H9 (cell line): ENCODE results near the gene ACER3. TPM values are rescaled to one million over a fixed set of nuclear protein-coding genes. Genes with fewer than 3 reads are reported as not detected.

Experiments
- DNase-seq: peaks from one replicate; pipeline ENCODE4 v3.0.0-alpha.2; 2017
- H2AFZ ChIP-seq: one replicate; pipeline ENCODE4 v1.6.1; 2013; ENCODE audit warnings: mild to moderate bottlenecking, low read length, control low read depth, moderate library complexity
- H2AK5ac ChIP-seq: 2 replicates; pipeline ENCODE4 v1.6.1; 2013; ENCODE audit warnings: low read length, control low read depth, mixed read lengths; ENCODE audit not compliant: insufficient read length
- H2BK120ac ChIP-seq: one replicate; pipeline ENCODE4 v1.6.1; 2013; ENCODE audit warnings: low read depth, mild to moderate bottlenecking, low read length, control low read depth, inconsistent platforms; ENCODE audit not compliant: poor library complexity, severe bottlenecking
- H2BK12ac ChIP-seq: 2 replicates; pipeline ENCODE4 v1.6.1; 2013; ENCODE audit warnings: low read length, control low read depth, mixed read lengths, low read depth; ENCODE audit not compliant: insufficient read length
- H2BK15ac ChIP-seq: 2 replicates; pipeline ENCODE4 v1.6.1; 2013; ENCODE audit warnings: low read depth, low read length, control low read depth
- H2BK20ac ChIP-seq: one replicate; pipeline ENCODE4 v1.6.1; 2013; ENCODE audit warnings: low read depth, mild to moderate bottlenecking, low read length, control low read depth, inconsistent platforms; ENCODE audit not compliant: poor library complexity, severe bottlenecking
- H2BK5ac ChIP-seq: 2 replicates; pipeline ENCODE4 v1.6.1; 2013; ENCODE audit warnings: low read length, control low read depth, mixed read lengths; ENCODE audit not compliant: insufficient read length
- H3K14ac ChIP-seq: 2 replicates; pipeline ENCODE4 v1.6.1; 2013; ENCODE audit warnings: low read length, control low read depth; ENCODE audit not compliant: insufficient read depth
- H3K18ac ChIP-seq: 2 replicates; pipeline ENCODE4 v1.6.1; 2013; ENCODE audit warnings: low read depth, mild to moderate bottlenecking, mixed read lengths, low read length, control low read depth; ENCODE audit not compliant: insufficient read length
- H3K23ac ChIP-seq: 2 replicates; pipeline ENCODE4 v1.6.1; 2013; ENCODE audit warnings: low read length, control low read depth, mixed read lengths, low read depth; ENCODE audit not compliant: insufficient read length
- H3K23me2 ChIP-seq: 2 replicates; pipeline ENCODE4 v1.6.1; 2013; ENCODE audit warnings: low read depth, mild to moderate bottlenecking, mixed read lengths, low read length, control low read depth; ENCODE audit not compliant: insufficient read length, poor library complexity, severe bottlenecking
- H3K27ac ChIP-seq: 2 replicates; pipeline ENCODE4 v1.5.1; 2013; ENCODE audit warnings: low read length, control low read depth, mixed read lengths, low read depth; ENCODE audit not compliant: insufficient read length
- H3K27me3 ChIP-seq: 2 replicates; pipeline ENCODE4 v1.6.1; 2013; ENCODE audit warnings: low read length, control low read depth, inconsistent platforms; ENCODE audit not compliant: insufficient read depth
- H3K4ac ChIP-seq: 2 replicates; pipeline ENCODE4 v1.6.1; 2013; ENCODE audit warnings: low read depth, mild to moderate bottlenecking, control low read depth, inconsistent platforms, low read length, moderate library complexity
- H3K4me1 ChIP-seq: 2 replicates; pipeline ENCODE4 v1.6.1; 2013; ENCODE audit warnings: low read length, control low read depth, inconsistent platforms; ENCODE audit not compliant: insufficient read depth
- H3K4me2 ChIP-seq: 2 replicates; pipeline ENCODE4 v1.6.1; 2013; ENCODE audit warnings: low read length, control low read depth, mixed read lengths; ENCODE audit not compliant: insufficient read length, insufficient read depth
- H3K56ac ChIP-seq: 2 replicates; pipeline ENCODE4 v1.6.1; 2013; ENCODE audit warnings: low read depth, mild to moderate bottlenecking, mixed read lengths, low read length, control low read depth; ENCODE audit not compliant: insufficient read length
- H3K79me1 ChIP-seq: 2 replicates; pipeline ENCODE4 v1.6.1; 2013; ENCODE audit warnings: low read depth, mild to moderate bottlenecking, moderate library complexity, low read length, control low read depth, inconsistent platforms; ENCODE audit not compliant: insufficient read depth, poor library complexity, severe bottlenecking
- H3K79me2 ChIP-seq: 2 replicates; pipeline ENCODE4 v1.6.1; 2013; ENCODE audit warnings: low read length, control low read depth, inconsistent platforms; ENCODE audit not compliant: insufficient read depth
- H3K9ac ChIP-seq: 2 replicates; pipeline ENCODE4 v1.6.1; 2013; ENCODE audit warnings: low read length, control low read depth, mixed read lengths; ENCODE audit not compliant: insufficient read length; ENCODE audit errors: extremely low read depth
- H3K9me3 ChIP-seq: one replicate; pipeline ENCODE4 v1.6.1; 2013; ENCODE audit warnings: low read depth, low read length, inconsistent platforms; ENCODE audit not compliant: control insufficient read depth
- H3T11ph ChIP-seq: one replicate; pipeline ENCODE4 v1.6.1; 2013; ENCODE audit warnings: mild to moderate bottlenecking, low read length, control low read depth, inconsistent platforms
- H4K20me1 ChIP-seq: one replicate; pipeline ENCODE4 v1.6.1; 2013; ENCODE audit not compliant: control insufficient read depth, insufficient read length, insufficient read depth
- H4K5ac ChIP-seq: 2 replicates; pipeline ENCODE4 v1.6.1; 2013; ENCODE audit warnings: low read depth, mild to moderate bottlenecking, mixed read lengths, low read length, control low read depth; ENCODE audit not compliant: insufficient read length
- H4K8ac ChIP-seq: replicated peaks from 2 replicates; pipeline ENCODE4 v1.6.1; 2013; ENCODE audit warnings: low read length, control low read depth, mixed read lengths, low read depth; ENCODE audit not compliant: insufficient read length
- H4K91ac ChIP-seq: 2 replicates; pipeline ENCODE4 v1.6.1; 2013; ENCODE audit warnings: low read depth, mild to moderate bottlenecking, moderate library complexity, mixed read lengths, low read length, control low read depth; ENCODE audit not compliant: insufficient read length
- H3K27ac Mint-ChIP-seq, 3 experiments: 2 replicates in 2 of 3; 3 replicates in 1 of 3; pipeline ENCODE4 v1.8.0; 2020 to 2021; ENCODE audit warnings: mixed read lengths in 3 of 3, mild to moderate bottlenecking in 1 of 3, moderate library complexity in 1 of 3
- H3K27me3 Mint-ChIP-seq: 2 replicates; pipeline ENCODE4 v1.8.0; 2021; ENCODE audit warnings: low read depth, mild to moderate bottlenecking, moderate library complexity, mixed read lengths
- H3K36me3 Mint-ChIP-seq, 3 experiments: 2 replicates in 2 of 3; 3 replicates in 1 of 3; pipeline ENCODE4 v1.8.0; 2020 to 2021; ENCODE audit warnings: low read depth in 3 of 3, mixed read lengths in 3 of 3; ENCODE audit not compliant: insufficient read depth in 1 of 3
- H3K4me1 Mint-ChIP-seq, 2 experiments: 2 replicates each; pipeline ENCODE4 v1.8.0; 2020; ENCODE audit warnings: mixed read lengths in 2 of 2
- H3K4me3 Mint-ChIP-seq, 2 experiments: 2 replicates in 1 of 2; 3 replicates in 1 of 2; pipeline ENCODE4 v1.8.0; 2020 to 2021; ENCODE audit warnings: mild to moderate bottlenecking in 2 of 2, mixed read lengths in 2 of 2, moderate library complexity in 1 of 2
- H3K9me3 Mint-ChIP-seq, 2 experiments: 2 replicates in 1 of 2; 3 replicates in 1 of 2; pipeline ENCODE4 v1.8.0; 2020; ENCODE audit warnings: mild to moderate bottlenecking in 2 of 2, mixed read lengths in 2 of 2, moderate library complexity in 1 of 2
- CTCF ChIP-seq: fragments of 200-600 bp; sonication (generic); conservative IDR thresholded peaks from 3 replicates; pipeline ENCODE4 v1.8.0; 2021; ENCODE audit warnings: antibody characterized with exemption, mild to moderate bottlenecking
- WGBS: extraction: QIAGEN DNeasy Blood & Tissue Kit; methylation state at CpG from one replicate; pipeline ENCODE4 v1.1.7; 2013; ENCODE audit warnings: missing lambda C conversion rate, low lambda C conversion rate, mixed read lengths; ENCODE audit not compliant: insufficient read length; ENCODE audit errors: extremely low coverage; 5-methylcytosine and 5-hydroxymethylcytosine counted together
- total RNA-seq: library from RNA; stranded (reverse); gene quantifications from 2 replicates; pipeline ENCODE4 v1.2.1, GENCODE V29; 2021

Gene ACER3
- total RNA-seq, 1 experiment from 2014 or later = 14.7 TPM

GRCh38 chr11:76823481-76824028, 37.2 kb upstream of the ACER3 start:
- H3K9ac ChIP-seq = no peak overlapping the region
- H3K79me2 ChIP-seq = no peaks in the 10 kb centered on the region
- Mint-ChIP-seq H3K4me1 (peaks cover 21 to 22% of the 10 kb centered on the region in 2 experiments), H3K4me3 (no peak overlapping the region), H3K36me3 (peaks cover 9 to 29% (median 18%) of the 10 kb centered on the region in 3 experiments; a peak in 6 of 7 replicates), H3K9me3 (peaks cover 33 to 37% of the 10 kb centered on the region in 2 experiments), H3K27me3 (peaks cover 3% of the 10 kb centered on the region), H3K27ac (peak overlapping the region in 2 of 3 experiments; percentile 70 to 81; a peak in 3 of 7 replicates)
- no peak overlapping the region for H3T11ph ChIP-seq
- H3K4me1 ChIP-seq = 0 out of 2 replicates have a peak, but pooled peaks cover 3% of the 10 kb centered on the region
- no peak overlapping the region for H4K8ac ChIP-seq
- H4K5ac ChIP-seq = no peak overlapping the region
- no peak overlapping the region for H3K56ac ChIP-seq
- whole genome bisulfite sequencing = no CpG with 5 or more reads among the region's 9 CpGs
- no peak overlapping the region for H2BK120ac ChIP-seq
- H3K27ac ChIP-seq = no peak overlapping the region
- H2AFZ ChIP-seq = no peak overlapping the region
- peak; percentile 43 for DNase-seq
- no peaks in the 10 kb centered on the region for H3K27me3 ChIP-seq
- no peaks in the 10 kb centered on the region for H4K20me1 ChIP-seq
- no peak overlapping the region for H2AK5ac ChIP-seq
- H3K18ac ChIP-seq = no peak overlapping the region
- H2BK12ac ChIP-seq = no peak overlapping the region
- TF ChIP-seq CTCF = no peak
- no peak overlapping the region for H3K23ac ChIP-seq
- no peak overlapping the region for H4K91ac ChIP-seq
- no peak overlapping the region for H3K4me2 ChIP-seq
- no peaks in the 10 kb centered on the region for H3K79me1 ChIP-seq
- no peak overlapping the region for H3K14ac ChIP-seq
- no peaks in the 10 kb centered on the region for H3K23me2 ChIP-seq
- H3K9me3 ChIP-seq = no peaks in the 10 kb centered on the region
- no peak overlapping the region for H3K4ac ChIP-seq
- no peak overlapping the region for H2BK15ac ChIP-seq
- no peak overlapping the region for H2BK20ac ChIP-seq
- H2BK5ac ChIP-seq = no peak overlapping the region
